HG02870 (cell line): ENCODE data around the gene EEIG1.

Experiments
- ATAC-seq: cut with Tn5 transposase; IDR thresholded peaks from one replicate; pipeline ENCODE4 v1.9.1; 2021; ENCODE audit warnings: mild to moderate bottlenecking, moderate library complexity; ENCODE audit not compliant: unreplicated experiment

The EEIG1 gene

DNA sequence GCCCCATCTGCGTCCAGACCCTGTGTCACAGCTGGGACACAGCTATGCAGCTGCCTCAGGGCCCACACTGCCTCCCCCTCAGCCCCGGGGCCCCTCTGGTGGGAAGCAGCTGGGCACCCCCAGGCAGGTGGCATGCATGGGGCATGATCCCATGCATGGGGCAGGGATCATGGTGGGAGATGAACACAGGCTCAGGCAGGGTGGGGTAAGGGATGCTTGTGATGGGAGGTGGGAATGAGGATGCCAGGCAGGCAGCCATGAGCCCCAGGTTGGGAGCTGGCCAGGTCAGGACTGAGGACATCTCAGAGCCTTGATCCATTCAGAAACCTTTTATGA is 19.7 kb downstream of the EEIG1 start:
- no peak for ATAC-seq

DNA sequence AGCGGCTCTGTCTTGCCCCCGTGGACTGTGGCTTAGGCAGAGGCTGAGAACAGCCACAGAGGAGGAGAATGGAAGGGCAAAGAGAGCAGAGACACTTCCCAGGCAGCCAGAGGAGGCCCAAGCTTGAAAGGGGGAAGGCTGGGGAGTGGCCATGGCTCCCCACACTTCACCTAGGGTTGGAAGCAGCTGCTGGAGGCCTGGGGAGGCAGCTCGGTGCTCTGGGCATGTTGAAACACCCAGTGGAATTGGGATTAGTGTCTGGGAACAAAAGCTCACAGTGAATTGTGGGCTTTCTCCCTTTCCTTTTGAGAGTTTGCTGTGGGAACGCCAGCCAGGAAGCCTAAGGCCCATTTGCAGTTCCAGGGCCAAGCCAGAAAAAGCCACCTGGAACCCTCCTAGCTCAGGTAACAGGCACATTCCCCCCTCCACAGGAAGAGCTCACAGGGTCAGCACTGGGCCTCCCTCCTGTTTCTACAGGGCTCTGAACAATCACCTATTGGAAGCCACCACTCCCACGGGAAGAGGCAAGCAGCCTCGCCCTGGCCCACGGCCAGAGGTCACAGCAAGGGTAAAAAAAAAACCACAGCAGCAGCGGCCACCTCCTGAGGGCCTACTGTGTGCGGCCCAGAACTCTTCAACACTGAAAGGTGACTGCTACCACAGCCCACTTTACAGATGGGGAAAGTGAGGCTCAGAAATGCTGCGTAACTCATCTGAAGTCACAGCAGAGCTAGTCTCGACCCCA is 20.2 kb downstream of the EEIG1 start:
- no peak for ATAC-seq

DNA sequence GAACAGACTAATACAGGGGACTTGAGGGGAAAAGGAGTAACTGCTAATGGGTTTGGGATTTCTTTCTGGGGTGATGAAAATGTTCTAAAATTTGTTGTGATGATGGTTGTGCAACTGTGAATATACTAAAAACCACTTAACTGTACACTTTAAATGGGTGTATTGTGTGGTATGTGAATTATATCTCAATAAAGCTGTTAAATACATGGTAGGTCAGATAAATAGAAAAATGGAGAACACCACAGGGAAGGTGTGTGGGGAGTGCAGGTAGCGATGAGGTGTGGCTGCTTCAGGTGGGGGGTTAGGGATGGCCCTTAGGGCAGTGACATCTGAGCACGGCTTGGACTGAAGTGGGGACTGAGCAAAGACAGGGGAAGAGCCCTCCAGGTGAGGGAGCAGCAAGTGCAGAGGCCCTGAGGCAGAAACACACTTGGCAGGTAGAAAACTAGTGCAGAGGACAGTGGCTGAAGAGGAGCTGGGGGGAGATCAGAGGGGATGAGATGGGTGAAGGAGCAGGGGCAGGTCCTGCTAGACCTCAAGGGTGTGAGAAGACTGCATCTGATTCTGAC is 20.9 kb downstream of the EEIG1 start:
- no peak for ATAC-seq

DNA sequence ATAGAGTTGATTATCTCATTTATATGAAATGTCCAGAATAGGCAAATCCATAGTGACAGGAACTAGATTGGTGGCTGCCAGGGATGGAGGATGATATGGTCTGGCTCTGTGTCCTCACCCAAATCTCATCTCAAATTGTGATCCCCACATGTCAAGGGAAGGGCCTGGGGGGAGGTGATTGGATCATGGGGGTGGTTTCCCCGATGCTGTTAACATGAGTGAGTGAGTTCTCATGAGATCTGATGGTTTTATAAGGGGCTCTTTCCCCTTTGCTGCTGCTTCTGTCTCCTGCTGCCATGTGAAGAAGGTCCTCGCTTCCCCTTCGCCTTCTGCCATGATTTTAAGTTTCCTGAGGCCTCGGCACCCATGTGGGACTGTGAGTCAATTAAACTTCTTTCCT is 21.4 kb downstream of the EEIG1 start:
- no peak for ATAC-seq

DNA sequence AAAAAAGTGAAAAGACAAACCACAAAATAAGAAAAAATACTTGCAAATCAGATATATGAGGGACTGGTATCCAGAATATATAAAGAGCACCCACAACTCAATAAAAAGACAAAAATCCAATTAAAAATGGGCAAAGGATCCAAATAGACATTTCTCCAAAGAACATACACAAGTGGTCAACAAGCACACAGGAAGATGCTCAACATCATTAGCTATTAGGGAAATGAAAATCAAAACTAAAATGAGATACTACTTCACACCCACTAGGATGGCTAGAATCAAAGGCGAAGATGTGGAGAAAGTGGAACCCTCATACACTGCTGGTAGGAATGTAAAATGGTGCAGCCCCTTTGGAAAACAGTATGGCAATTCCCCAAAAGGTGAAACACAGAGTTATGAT is 22.1 kb downstream of the EEIG1 start:
- no peak for ATAC-seq

DNA sequence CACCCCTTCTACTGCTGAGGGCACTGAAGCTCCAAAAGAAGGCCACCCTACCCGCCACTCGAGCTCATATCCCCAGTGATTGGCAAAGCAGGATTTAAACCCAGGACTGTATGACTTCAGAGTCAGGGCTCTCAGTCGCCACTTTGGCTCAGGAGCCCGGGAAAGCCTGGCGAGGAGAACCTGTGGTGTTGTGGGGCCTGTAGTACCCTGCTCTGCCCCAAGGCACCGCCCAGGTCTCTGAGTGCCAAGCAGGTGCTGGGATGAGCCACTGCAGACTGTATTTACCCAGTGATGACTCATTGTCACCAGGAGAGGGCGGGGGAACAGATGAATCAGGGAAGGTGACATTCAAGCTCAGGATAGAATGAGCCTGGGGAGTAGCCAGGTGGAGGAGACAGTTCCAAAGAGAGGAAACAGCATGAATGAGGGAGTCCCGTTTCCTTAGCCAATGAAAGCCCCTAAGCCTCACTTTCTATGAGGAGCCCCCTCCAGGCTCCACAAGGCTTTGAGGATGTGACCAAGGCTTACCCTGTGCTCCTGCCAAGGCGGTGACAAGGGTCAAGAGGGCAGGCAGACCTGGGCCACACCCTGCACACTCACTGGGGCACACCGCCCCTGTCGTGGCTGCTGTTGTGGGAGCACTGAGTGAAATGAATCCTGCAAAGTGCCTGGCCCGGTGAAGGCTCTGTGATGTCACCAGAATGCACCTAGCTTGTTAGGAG is 25.3 kb downstream of the EEIG1 start:
- ATAC-seq, result no peak

DNA sequence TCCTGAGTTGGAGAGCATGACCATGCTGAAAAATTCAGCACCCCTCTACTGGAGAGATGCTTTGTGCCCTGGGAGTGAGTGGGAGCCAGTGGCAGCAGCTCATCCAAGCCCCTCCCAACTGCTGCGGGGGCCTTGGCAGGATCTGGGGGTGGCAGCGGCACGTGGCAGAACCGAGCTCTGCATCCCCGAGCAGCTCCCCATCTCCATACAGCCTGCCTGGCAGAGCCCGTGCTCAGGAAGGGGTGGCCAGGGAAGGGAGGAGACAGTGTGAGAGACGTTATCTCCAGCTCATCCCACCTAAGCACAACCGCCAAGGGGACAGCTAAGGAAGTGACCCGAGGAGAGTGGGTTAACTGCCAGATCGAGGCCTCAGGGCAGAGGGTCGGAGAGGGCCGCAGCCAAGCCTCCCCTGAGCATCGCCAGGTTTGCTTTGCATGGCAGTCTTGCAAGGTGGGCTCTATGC is 25.9 kb downstream of the EEIG1 start:
- ATAC-seq, result no peak

DNA sequence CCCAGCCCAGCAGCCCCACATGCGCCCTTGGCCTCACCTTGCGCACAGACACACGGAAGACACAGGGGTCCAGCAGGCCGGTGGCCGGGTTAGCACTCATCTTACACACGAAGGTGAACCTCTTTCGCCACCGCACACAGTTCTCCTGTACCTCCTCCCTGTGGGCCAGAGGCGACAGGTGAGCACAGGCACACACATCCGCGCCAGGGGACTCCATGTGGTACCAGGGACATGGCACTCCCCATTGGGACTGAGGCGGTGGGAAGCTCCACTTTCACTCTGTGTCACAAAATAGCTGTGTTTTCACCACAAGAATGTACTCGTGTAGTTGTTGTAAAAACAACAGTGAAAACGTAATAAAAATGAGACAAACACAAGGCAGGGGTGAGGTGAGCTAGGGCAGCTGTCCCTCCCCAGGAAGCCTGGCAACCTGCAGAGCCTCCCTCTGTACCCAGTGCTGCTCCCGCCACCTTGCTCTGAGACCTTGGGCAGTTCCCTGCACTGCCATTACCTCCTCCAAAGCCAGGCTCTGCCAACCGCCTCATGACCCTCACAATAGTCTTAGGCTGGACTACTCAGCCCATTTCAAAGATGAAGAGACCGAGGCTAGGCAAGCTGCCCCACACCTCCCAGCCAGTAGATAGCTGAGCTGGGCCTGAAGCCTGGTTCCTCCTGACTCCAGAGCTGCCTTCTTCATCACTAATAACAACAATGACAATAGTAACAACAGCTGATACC is 26.9 kb downstream of the EEIG1 start:
- ATAC-seq, result no peak

DNA sequence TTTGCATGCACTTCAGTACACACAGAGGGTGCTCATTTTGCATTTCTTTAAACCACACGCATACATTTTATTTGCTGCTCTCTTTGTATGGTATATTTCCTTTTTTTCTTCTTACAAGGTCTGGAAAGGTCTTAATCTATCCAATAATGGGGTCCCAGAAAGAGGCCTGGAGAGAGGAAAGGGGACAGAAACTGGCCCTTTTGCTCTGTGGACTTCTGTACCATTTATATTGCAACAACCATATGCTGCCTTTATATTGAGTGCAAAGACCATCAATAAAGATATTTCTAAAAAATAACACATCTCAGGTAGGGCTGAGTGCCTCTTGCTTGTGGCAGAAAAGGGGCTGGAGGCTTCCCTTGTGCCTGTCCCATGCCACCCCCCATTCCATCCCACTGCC is 27.6 kb downstream of the EEIG1 start:
- no peak for ATAC-seq

DNA sequence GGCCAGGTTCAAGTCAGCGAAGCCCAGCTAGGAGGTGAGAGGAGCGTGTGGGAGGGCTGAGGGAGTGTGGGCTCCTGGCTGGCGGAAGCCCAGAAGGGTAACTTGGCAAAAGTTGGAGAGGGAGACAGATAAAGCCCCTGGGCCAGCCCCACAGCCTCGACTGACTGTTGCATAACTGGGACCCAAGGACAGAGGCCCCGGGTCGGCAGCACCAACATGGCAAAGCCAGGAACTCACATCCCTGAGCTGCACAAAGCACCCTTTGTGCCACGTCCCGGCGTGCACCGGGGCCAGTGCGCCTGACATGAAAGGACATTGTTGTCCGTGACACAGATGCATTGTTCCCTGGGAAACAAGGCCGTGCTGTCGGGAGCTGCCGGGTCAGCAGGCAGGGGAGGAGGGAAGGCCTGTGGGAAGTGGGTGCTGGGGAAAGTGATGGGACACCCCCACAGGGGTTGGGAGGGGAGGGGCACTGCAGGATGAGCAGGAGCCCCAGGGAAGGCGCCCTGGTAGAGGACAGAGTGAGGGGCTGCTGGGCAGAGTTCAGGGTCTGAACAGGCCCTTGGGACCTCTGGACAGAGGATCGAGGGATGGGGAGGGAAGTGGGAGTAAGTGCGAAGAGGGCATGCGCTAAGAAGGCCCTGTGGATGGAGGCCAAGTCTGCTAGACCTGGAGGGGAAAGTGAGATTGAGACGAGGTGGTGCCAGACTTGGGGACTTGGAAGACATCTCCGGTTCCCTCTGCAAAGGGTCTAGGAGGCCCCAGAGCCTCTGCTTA is 30.1 kb downstream of the EEIG1 start:
- ATAC-seq, result no peak

DNA sequence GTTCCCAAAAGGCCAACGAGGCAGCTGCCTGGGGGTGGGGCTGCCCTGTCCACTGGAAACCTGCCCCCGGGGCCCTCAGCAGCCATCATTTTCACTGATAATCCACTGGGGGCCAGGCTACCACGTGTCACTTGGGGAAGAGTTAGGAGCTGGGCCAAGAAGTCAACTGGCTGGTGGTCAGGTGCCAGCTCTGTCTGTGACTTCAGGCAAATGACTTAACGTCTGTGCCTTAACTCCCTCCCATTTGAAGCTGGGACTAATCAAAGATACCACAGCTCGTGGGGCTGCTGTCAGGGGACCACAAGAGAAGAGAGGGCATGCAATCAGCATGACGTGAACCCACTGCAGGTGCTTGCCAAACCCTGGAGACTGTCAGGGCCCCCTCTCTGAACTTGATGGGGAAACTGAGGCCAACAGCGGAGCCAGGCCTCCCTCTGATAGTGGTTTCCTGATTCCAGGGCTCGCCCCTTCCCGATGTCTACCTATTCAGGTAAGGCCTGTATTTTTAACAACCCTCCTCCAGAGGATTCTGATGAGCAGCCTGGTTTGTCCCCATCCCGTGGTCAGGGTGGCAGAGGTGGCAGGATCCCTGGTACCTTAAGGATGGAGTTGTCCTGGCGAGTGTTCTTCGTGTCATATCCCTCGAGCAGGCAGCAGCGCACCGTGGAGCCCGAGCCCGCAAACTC is 30.8 kb downstream of the EEIG1 start:
- ATAC-seq, result no peak

DNA sequence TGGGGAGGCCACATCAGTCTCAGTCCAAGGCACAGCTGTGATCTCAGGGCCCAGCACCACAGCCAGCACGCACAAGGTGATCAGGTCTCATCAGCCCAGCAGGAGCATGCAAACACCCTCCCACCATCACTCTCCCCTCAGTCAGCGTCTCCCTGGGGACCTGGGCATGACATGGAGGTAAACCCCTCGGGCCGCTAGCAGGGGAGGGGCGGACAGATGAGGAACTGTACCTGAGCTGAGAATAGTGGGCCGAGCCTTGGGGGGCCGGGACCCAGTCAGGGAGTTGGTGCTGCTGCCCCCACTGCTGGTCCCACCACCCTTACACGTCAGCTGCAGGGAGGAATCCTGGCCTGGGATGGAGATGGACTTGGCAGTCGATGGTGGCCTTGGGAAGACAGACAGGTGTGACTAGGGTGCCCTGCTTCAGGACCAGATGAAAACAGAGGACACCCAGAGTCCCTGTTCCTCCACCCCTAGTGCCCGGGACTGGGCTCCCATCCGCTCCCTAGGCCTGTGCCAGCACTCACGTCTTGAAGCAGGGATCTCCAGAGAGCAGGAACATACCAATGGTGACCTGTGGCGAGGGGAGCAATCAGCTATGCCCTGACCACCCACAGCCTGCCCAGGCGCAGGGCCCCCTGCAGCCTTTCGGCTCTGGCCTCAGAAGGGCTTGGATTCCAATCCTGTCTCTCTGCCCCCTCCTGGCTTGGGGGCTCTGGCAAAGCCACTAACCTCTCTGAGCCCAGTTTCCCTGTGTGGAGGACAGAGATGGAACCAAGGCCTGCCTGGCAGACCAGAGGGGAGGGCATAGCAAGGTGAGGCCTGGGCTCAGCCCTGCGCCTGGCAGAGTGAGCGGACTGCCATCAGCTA is 32.7 kb downstream of the EEIG1 start:
- no peak for ATAC-seq

DNA sequence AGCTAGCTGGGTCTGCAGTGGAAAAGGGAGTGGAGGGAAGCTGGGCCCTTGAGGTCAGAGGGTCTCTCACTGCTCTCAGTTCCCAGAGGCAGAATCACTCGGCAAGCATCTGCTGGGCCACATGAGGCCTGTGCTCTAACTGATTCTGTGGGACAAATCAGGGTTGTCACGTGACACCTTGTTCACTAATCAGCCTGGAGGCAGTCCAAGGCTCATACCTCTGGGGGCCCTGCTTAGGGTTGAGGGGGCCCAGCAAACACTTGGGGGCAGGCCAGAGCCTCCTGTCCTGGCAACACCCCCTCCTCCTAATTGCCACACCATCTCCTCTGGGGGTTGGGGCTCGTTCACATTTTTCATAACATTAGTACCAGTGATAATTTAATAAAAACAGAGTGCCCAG is 34.1 kb downstream of the EEIG1 start:
- no peak for ATAC-seq

DNA sequence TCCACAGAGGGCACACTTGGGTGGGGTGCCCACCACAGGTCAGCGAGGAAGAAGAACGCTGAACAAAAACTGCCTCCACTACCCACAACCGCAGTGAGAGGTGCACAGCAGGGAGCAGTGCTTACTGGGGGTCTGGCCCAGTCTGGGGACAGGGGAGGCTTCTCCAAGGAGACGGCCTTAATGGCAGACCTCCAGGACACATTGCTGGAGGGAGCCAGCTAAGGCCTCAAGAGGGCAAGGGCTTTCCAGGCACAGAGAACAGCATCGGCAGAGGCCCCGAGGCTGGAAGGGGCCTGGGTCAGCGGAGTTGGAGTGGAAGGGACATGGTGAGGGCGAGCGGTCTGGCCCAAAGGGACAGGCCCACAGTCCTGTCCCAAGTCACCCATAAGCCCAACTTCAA is 34.8 kb downstream of the EEIG1 start:
- ATAC-seq, result no peak

DNA sequence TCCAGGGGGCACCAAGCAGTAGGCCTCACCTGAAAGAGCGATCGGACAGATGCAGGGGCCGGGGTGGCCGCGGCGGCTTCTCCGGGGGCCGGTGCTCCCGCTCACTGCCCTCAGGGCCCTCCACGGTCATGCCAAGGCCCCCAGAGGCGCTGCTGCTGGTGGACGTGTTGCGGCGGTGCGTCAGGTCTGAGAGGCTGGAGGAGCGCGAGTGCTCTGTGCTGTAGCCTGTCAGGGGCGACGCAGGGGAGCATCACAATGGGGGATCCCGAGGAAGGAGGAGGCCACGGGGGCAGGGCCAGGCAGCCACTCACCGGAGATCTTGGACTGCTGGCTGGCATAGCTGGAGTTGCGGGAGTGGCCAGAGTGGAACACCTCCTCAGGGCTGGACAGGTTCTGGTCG is 35.5 kb downstream of the EEIG1 start:
- ATAC-seq, result no peak

DNA sequence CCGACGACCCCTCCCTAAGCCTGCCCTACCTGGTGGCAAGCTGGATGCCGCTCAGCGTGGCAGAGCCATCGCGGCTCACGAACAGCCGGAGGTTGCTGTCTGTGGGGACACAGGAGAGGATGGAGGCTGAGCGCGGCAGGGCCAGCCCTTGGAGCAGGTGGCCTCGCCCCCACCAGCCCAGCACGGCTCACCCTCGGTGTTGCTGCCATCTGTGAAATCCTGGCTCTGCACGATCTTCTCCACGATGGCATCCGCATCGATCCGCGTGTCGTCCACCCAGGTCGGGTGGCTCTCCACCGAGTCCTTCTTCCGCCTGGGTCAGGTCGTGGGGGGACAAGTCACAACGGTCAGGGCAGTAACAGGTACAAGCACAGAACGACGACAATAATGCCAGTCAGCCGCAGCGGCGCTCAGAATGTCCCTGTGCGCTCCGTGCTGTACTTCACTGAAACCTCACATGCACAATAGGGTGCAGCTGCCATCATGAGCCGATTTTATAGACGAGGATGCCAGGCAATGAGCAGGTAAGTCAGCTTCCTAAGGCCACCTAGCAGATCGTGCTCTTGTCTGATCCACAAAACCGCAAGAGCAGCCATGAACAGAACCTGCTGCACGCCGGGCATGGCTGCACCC is 36.1 kb downstream of the EEIG1 start:
- ATAC-seq, result no peak

DNA sequence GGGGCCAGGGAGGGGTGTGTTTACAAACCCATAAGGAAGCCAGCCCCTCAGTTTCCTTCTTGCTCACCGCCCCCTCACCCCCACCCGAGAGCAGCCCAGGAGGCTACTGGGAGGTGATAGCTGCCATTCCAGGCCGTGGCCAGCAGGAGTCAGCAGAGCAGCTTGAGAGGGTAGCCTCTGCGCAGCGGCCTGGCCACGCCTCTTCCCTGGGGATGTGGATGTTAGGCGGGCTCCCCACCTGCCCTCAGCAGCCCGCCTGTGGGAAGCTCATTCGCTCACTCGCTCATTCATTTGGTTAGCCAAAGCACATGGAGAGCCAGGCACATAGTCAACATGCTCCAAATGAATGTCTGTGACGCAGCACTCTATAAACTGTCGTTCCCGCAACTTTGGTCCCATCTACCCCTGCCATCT is 37.1 kb downstream of the EEIG1 start:
- ATAC-seq, result peak; percentile 50

DNA sequence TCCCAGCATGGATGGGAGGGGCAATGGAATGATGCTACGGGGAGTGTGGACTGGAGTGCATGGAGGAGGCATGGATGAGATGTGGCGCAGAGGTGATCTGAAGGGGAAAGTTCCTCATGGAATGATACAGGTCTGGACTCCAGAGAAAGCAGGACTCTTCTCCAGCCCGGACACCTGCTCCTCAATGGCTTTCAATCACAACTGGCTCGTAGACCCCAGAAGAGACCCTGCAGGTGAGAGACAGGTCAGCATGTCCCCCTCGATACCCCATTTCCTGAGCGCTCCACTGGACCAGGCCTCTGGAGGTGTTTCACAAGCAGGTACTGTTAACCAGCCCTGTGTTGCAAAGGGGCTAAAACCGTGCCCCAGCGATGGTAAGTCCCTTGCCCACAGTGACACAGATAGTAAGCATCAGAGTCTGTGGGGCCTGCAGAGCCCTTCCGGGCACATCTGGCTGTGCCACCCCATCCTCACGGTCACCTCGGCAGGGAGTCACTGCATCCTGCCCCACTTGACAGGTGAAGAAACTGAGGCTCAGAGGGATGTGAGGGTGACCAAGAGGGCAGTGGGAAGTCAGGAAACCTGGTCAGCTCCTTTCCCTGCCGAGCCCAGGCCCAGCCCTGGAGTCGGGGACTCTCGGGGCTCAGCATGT is 37.7 kb downstream of the EEIG1 start:
- no peak for ATAC-seq
